ENCODE results near the gene HMBS.
A peak's percentile ranks its signal among the peaks of the same experiment; 100 is the strongest.
"Not testable (repeated sequence)": the region's sequence is repeated elsewhere in the genome, so short reads cannot be mapped to it uniquely, and the experiment has no call there.

The HMBS gene

GRCh38 chr11:119084663-119085436 is at the start of gene HMBS:
HMBS (plus strand) TSS chr11:119084881; CDS start chr11:119085034, 153 bp downstream.
- peak; percentile 90 for DNase-seq

- DNase-seq: no peak
Measured at GRCh38 chr11:119038884-119039283, 45.8 kb upstream of the HMBS start.

GRCh38 chr11:119039471-119039870 is 45.2 kb upstream of the HMBS start:
- DNase-seq: not testable (repeated sequence)

GRCh38 chr11:119041821-119042514 is 42.7 kb upstream of the HMBS start:
- no peak for DNase-seq

GRCh38 chr11:119042927-119043326 is 41.8 kb upstream of the HMBS start:
- DNase-seq: no peak

GRCh38 chr11:119044708-119045107 is 40.0 kb upstream of the HMBS start:
- DNase-seq: no peak

GRCh38 chr11:119046489-119046888 is 38.2 kb upstream of the HMBS start:
- DNase-seq: no peak

- no peak for DNase-seq
Measured at GRCh38 chr11:119047205-119047604, 37.5 kb upstream of the HMBS start.

GRCh38 chr11:119048644-119049043 is 36.0 kb upstream of the HMBS start:
- no peak for DNase-seq

GRCh38 chr11:119049081-119049480 is 35.6 kb upstream of the HMBS start:
- DNase-seq: no peak

GRCh38 chr11:119051440-119052162 is 33.1 kb upstream of the HMBS start:
- no peak for DNase-seq

GRCh38 chr11:119052163-119052814 is 32.4 kb upstream of the HMBS start:
- DNase-seq: no peak

- DNase-seq: no peak
Measured at GRCh38 chr11:119054418-119054817, 30.3 kb upstream of the HMBS start.

GRCh38 chr11:119055901-119056300 is 28.8 kb upstream of the HMBS start:
- DNase-seq: no peak

- DNase-seq: no peak
Measured at GRCh38 chr11:119056421-119056999, 28.2 kb upstream of the HMBS start.

GRCh38 chr11:119057000-119057769 is 27.5 kb upstream of the HMBS start, which contains the start of gene HYOU1:
HYOU1 (minus strand) TSS chr11:119057205; CDS start chr11:119056160, 1,045 bp downstream.
- DNase-seq: peak; percentile 91

- not testable (repeated sequence) for DNase-seq
Measured at GRCh38 chr11:119059128-119059527, 25.6 kb upstream of the HMBS start.

- DNase-seq: no peak
Measured at GRCh38 chr11:119061256-119061655, 23.4 kb upstream of the HMBS start.

- DNase-seq: no peak
Measured at GRCh38 chr11:119062779-119063178, 21.9 kb upstream of the HMBS start.

- DNase-seq: no peak
Measured at GRCh38 chr11:119065369-119065768, 19.3 kb upstream of the HMBS start.

GRCh38 chr11:119067371-119068222 is 17.1 kb upstream of the HMBS start, which contains the start of gene VPS11:
VPS11 (plus strand) TSS chr11:119067818; CDS start chr11:119067824, 6 bp downstream.
- DNase-seq: peak; percentile 77
